ENCODE data around the gene MRPS18A.

The MRPS18A gene

GRCh38 chr6:43699564-43700186 lies 12.1 kb upstream of the MRPS18A start:
- Histone ChIP-seq H3K79me2 (ENCODE audit: insufficient read depth, low read length) (no peaks in the 10 kb centered on the region), H3K27me3 (ENCODE audit: insufficient read depth, low read length) (no peaks in the 10 kb centered on the region; the same call in 1 of the 2 replicates), H3K9me3 (ENCODE audit: low read length) (no peaks in the 10 kb centered on the region), H3K9me2 (ENCODE audit: low read depth, low read length) (no peaks in the 10 kb centered on the region), H4K20me1 (ENCODE audit: insufficient read depth, low read length) (no peaks in the 10 kb centered on the region), H3K36me3 (ENCODE audit: insufficient read depth, low read length) (no peaks in the 10 kb centered on the region), H3K27ac (ENCODE audit: low read depth, low read length, poor library complexity, severe bottlenecking) (no peak overlapping the region), H3F3A (ENCODE audit: insufficient read depth, low read length) (no peaks in the 10 kb centered on the region), H3K4me1 (ENCODE audit: insufficient read depth, low read length, severe bottlenecking) (peaks cover 16% of the 10 kb centered on the region), H3K4me2 (ENCODE audit: low read length) (no peak overlapping the region), H2AFZ (ENCODE audit: low read length) (no peak overlapping the region), H3K4me3 (ENCODE audit: low read depth, low read length, poor library complexity, severe bottlenecking) (no peak overlapping the region), H3K9ac (ENCODE audit: low read length) (no peak overlapping the region)
- TF ChIP-seq EZH2 (IDR thresholded peaks at IDR 0.05; ENCODE audit: borderline replicate concordance, low read length): no peak
- no peak for TF ChIP-seq CTCF (IDR thresholded peaks at IDR 0.05; ENCODE audit: low read length)

GRCh38 chr6:43698584-43699349 lies 11.2 kb upstream of the MRPS18A start:
- Histone ChIP-seq H3K4me1 (ENCODE audit: insufficient read depth, low read length, severe bottlenecking) (peaks cover 9% of the 10 kb centered on the region), H3K27ac (ENCODE audit: low read depth, low read length, poor library complexity, severe bottlenecking) (no peak overlapping the region), H4K20me1 (ENCODE audit: insufficient read depth, low read length) (no peaks in the 10 kb centered on the region), H3K36me3 (ENCODE audit: insufficient read depth, low read length) (no peaks in the 10 kb centered on the region), H3K9me2 (ENCODE audit: low read depth, low read length) (no peaks in the 10 kb centered on the region), H3K4me3 (ENCODE audit: low read depth, low read length, poor library complexity, severe bottlenecking) (no peak overlapping the region), H3K9me3 (ENCODE audit: low read length) (no peaks in the 10 kb centered on the region), H3K9ac (ENCODE audit: low read length) (no peak overlapping the region), H3K4me2 (ENCODE audit: low read length) (no peak overlapping the region), H3K27me3 (ENCODE audit: insufficient read depth, low read length) (no peaks in the 10 kb centered on the region; the same call in 1 of the 2 replicates), H3F3A (ENCODE audit: insufficient read depth, low read length) (no peaks in the 10 kb centered on the region), H3K79me2 (ENCODE audit: insufficient read depth, low read length) (no peaks in the 10 kb centered on the region), H2AFZ (ENCODE audit: low read length) (no peak overlapping the region)
- TF ChIP-seq CTCF (IDR thresholded peaks at IDR 0.05; ENCODE audit: low read length) (no peak), EZH2 (IDR thresholded peaks at IDR 0.05; ENCODE audit: borderline replicate concordance, low read length) (no peak)

GRCh38 chr6:43697421-43697820 lies 9.8 kb upstream of the MRPS18A start:
- no peak for TF ChIP-seq CTCF (IDR thresholded peaks at IDR 0.05; ENCODE audit: low read length)
- no peak for TF ChIP-seq EZH2 (IDR thresholded peaks at IDR 0.05; ENCODE audit: borderline replicate concordance, low read length)
- Histone ChIP-seq H3K79me2 (ENCODE audit: insufficient read depth, low read length) (no peaks in the 10 kb centered on the region), H3K9me3 (ENCODE audit: low read length) (no peaks in the 10 kb centered on the region), H3K4me2 (ENCODE audit: low read length) (no peak overlapping the region), H3K9ac (ENCODE audit: low read length) (no peak overlapping the region), H3K9me2 (ENCODE audit: low read depth, low read length) (no peaks in the 10 kb centered on the region), H3K4me1 (ENCODE audit: insufficient read depth, low read length, severe bottlenecking) (peaks cover 1% of the 10 kb centered on the region), H4K20me1 (ENCODE audit: insufficient read depth, low read length) (no peaks in the 10 kb centered on the region), H3K27me3 (ENCODE audit: insufficient read depth, low read length) (no peaks in the 10 kb centered on the region; the same call in 1 of the 2 replicates), H2AFZ (ENCODE audit: low read length) (no peak overlapping the region), H3K27ac (ENCODE audit: low read depth, low read length, poor library complexity, severe bottlenecking) (no peak overlapping the region), H3F3A (ENCODE audit: insufficient read depth, low read length) (no peaks in the 10 kb centered on the region), H3K36me3 (ENCODE audit: insufficient read depth, low read length) (no peaks in the 10 kb centered on the region), H3K4me3 (ENCODE audit: low read depth, low read length, poor library complexity, severe bottlenecking) (no peak overlapping the region)
